Osteoblast (primary cell): ENCODE results near the gene SLC22A16. TPM values are rescaled to one million over a fixed set of nuclear protein-coding genes. Genes with fewer than 3 reads are reported as not detected.

ENCODE experiments used
- DNase-seq: peaks from one replicate; pipeline ENCODE4 v3.0.0; 2011; ENCODE audit warnings: low spot score, mixed read lengths; ENCODE audit not compliant: insufficient read length; ENCODE audit errors: missing footprints
- H2AFZ ChIP-seq: 2 replicates; pipeline ENCODE4 v1.6.0; 2011; ENCODE audit warnings: mild to moderate bottlenecking, low read length
- H3K27ac ChIP-seq: 2 replicates; pipeline ENCODE4 v1.5.1; 2011; ENCODE audit warnings: mild to moderate bottlenecking, low read depth, low read length, moderate library complexity
- H3K27me3 ChIP-seq: 2 replicates; pipeline ENCODE4 v1.6.0; 2012; ENCODE audit warnings: mild to moderate bottlenecking, control low read depth, inconsistent platforms, low read length, moderate library complexity; ENCODE audit not compliant: insufficient read depth
- H3K36me3 ChIP-seq: 2 replicates; pipeline ENCODE4 v1.5.1; 2011; ENCODE audit warnings: mild to moderate bottlenecking, low read length, control low read depth, moderate library complexity; ENCODE audit not compliant: insufficient read depth
- H3K4me1 ChIP-seq: 2 replicates; pipeline ENCODE4 v1.5.1; 2011; ENCODE audit warnings: mild to moderate bottlenecking, low read length, control low read depth, moderate library complexity; ENCODE audit not compliant: insufficient read depth
- H3K4me2 ChIP-seq: 2 replicates; pipeline ENCODE4 v1.6.0; 2011; ENCODE audit warnings: mild to moderate bottlenecking, low read length; ENCODE audit not compliant: insufficient read depth
- H3K4me3 ChIP-seq: fragments of 200-600 bp; sonication (generic); 3 replicates; pipeline ENCODE4 v1.5.1; 2012; ENCODE audit warnings: mild to moderate bottlenecking, low read length, inconsistent platforms; ENCODE audit not compliant: insufficient read depth
- H3K79me2 ChIP-seq: 2 replicates; pipeline ENCODE4 v1.6.0; 2012; ENCODE audit warnings: mild to moderate bottlenecking, low read length, control low read depth, inconsistent platforms; ENCODE audit not compliant: insufficient read depth
- H3K9me3 ChIP-seq: 2 replicates; pipeline ENCODE4 v1.5.1; 2011; ENCODE audit warnings: low read depth, low read length, control low read depth
- H4K20me1 ChIP-seq: 2 replicates; pipeline ENCODE4 v1.6.0; 2012; ENCODE audit warnings: mild to moderate bottlenecking, low read length, control low read depth; ENCODE audit not compliant: insufficient read depth
- CTCF ChIP-seq: IDR thresholded peaks from 2 replicates; pipeline ENCODE4 v1.5.1; 2011; ENCODE audit warnings: mild to moderate bottlenecking, low read depth, low read length, moderate library complexity; ENCODE audit errors: extremely low read depth
- total RNA-seq: library from RNA; depleted of rRNA; stranded (reverse); fragments of >200 nt; gene quantifications from 2 replicates; pipeline ENCODE4 v1.2.3, GENCODE V29; 2012

Gene SLC22A16
- total RNA-seq, 1 donor = 0.36 TPM

GRCh38 chr6:110440026-110440425 lies 36.4 kb downstream of the SLC22A16 start:
- Histone ChIP-seq H3K9me3 (no peaks in the 10 kb centered on the region), H3K36me3 (no peaks in the 10 kb centered on the region), H3K27me3 (peaks cover 20% of the 10 kb centered on the region), H3K4me2 (no peak overlapping the region), H3K27ac (no peak overlapping the region), H3K4me1 (no peaks in the 10 kb centered on the region), H3K4me3 (no peak overlapping the region), H4K20me1 (no peaks in the 10 kb centered on the region), H3K79me2 (no peaks in the 10 kb centered on the region), H2AFZ (no peak overlapping the region)
- DNase-seq = no peak
- TF ChIP-seq CTCF = no peak

- no peaks in the 10 kb centered on the region for H3K79me2 ChIP-seq
- H4K20me1 ChIP-seq = no peaks in the 10 kb centered on the region
- H3K4me1 ChIP-seq = no peaks in the 10 kb centered on the region
- H2AFZ ChIP-seq = no peak overlapping the region
- TF ChIP-seq CTCF = no peak
- H3K36me3 ChIP-seq = no peaks in the 10 kb centered on the region
- H3K27me3 ChIP-seq = peaks cover 20% of the 10 kb centered on the region
- no peak overlapping the region for H3K4me2 ChIP-seq
- no peaks in the 10 kb centered on the region for H3K9me3 ChIP-seq
- H3K27ac ChIP-seq = no peak overlapping the region
- no peak overlapping the region for H3K4me3 ChIP-seq
- DNase-seq = no peak
Observed at GRCh38 chr6:110439356-110439755, 37.1 kb downstream of the SLC22A16 start.

GRCh38 chr6:110434961-110435602 lies 41.3 kb downstream of the SLC22A16 start:
- no peak overlapping the region for H3K4me2 ChIP-seq
- H3K27ac ChIP-seq = no peak overlapping the region
- no peak for TF ChIP-seq CTCF
- H3K4me3 ChIP-seq = no peak overlapping the region
- peaks cover 12% of the 10 kb centered on the region for H3K27me3 ChIP-seq
- no peak overlapping the region for H2AFZ ChIP-seq
- no peaks in the 10 kb centered on the region for H3K4me1 ChIP-seq
- no peaks in the 10 kb centered on the region for H3K36me3 ChIP-seq
- no peaks in the 10 kb centered on the region for H3K79me2 ChIP-seq
- DNase-seq = no peak
- H3K9me3 ChIP-seq = no peaks in the 10 kb centered on the region
- H4K20me1 ChIP-seq = no peaks in the 10 kb centered on the region

- H3K9me3 ChIP-seq = no peaks in the 10 kb centered on the region
- H3K79me2 ChIP-seq = no peaks in the 10 kb centered on the region
- peaks cover 6% of the 10 kb centered on the region for H3K27me3 ChIP-seq
- H3K27ac ChIP-seq = no peak overlapping the region
- no peak overlapping the region for H2AFZ ChIP-seq
- DNase-seq = no peak
- TF ChIP-seq CTCF = no peak
- no peaks in the 10 kb centered on the region for H4K20me1 ChIP-seq
- H3K4me3 ChIP-seq = no peak overlapping the region
- no peak overlapping the region for H3K4me2 ChIP-seq
- no peaks in the 10 kb centered on the region for H3K36me3 ChIP-seq
- H3K4me1 ChIP-seq = no peaks in the 10 kb centered on the region
Observed at GRCh38 chr6:110432285-110432900, 44.0 kb downstream of the SLC22A16 start.
